GM12878 (cell line): ENCODE data around the gene CD72. TPM values are rescaled to one million over a fixed set of nuclear protein-coding genes. Genes with fewer than 3 reads are reported as not detected.

ENCODE experiments used
- ATF7 ChIP-seq: fragments of 450-650 bp; IDR thresholded peaks from 2 replicates; pipeline ENCODE4 v1.6.1; 2016; ENCODE audit warnings: low read depth, mild to moderate bottlenecking
- CHD4 ChIP-seq: fragments of 200-600 bp; sonication (generic); IDR thresholded peaks from 2 replicates; pipeline ENCODE4 v1.6.1; 2016; ENCODE audit warnings: mild to moderate bottlenecking
- EED ChIP-seq: sonication (generic); IDR thresholded peaks from 2 replicates; pipeline ENCODE4 v1.6.1; 2016; ENCODE audit warnings: antibody characterized with exemption, low read depth
- EZH2 ChIP-seq: IDR thresholded peaks from 2 replicates; pipeline ENCODE4 v1.6.1; 2012; ENCODE audit warnings: low read depth, mild to moderate bottlenecking, control low read depth, inconsistent platforms, low read length, borderline replicate concordance; ENCODE audit not compliant: control insufficient read depth
- FOXM1 ChIP-seq: IDR thresholded peaks from 2 replicates; pipeline ENCODE4 v1.6.1; 2012; ENCODE audit warnings: low read depth, mild to moderate bottlenecking, inconsistent platforms, low read length, moderate library complexity
- HSF1 ChIP-seq: fragments of 150-350 bp; IDR thresholded peaks from 2 replicates; pipeline ENCODE4 v1.6.1; 2014; ENCODE audit warnings: mild to moderate bottlenecking, low read depth, low read length
- IRF4 ChIP-seq: IDR thresholded peaks from 2 replicates; pipeline ENCODE4 v1.6.1; 2011; ENCODE audit warnings: low read depth, low read length
- IRF5 ChIP-seq: fragments of 450-650 bp; IDR thresholded peaks from 2 replicates; pipeline ENCODE4 v1.6.1; 2017; ENCODE audit warnings: borderline replicate concordance
- KLF5 ChIP-seq: fragments of 450-650 bp; IDR thresholded peaks from 2 replicates; pipeline ENCODE4 v1.6.1; 2014; ENCODE audit warnings: mild to moderate bottlenecking; ENCODE audit not compliant: partially characterized antibody
- LARP7 ChIP-seq: fragments of 450-650 bp; IDR thresholded peaks from 2 replicates; pipeline ENCODE4 v1.6.1; 2017; ENCODE audit warnings: mild to moderate bottlenecking
- MTA3 ChIP-seq: IDR thresholded peaks from 2 replicates; pipeline ENCODE4 v1.6.1; 2012; ENCODE audit warnings: low read length, inconsistent platforms, borderline replicate concordance
- MXI1 ChIP-seq: fragments of 150-350 bp; IDR thresholded peaks from 2 replicates; pipeline ENCODE4 v1.6.1; 2011; ENCODE audit warnings: low read depth, mild to moderate bottlenecking, inconsistent platforms, low read length, improper control_type of control experiment
- MYC ChIP-seq: IDR thresholded peaks from 2 replicates; pipeline ENCODE4 v1.6.1; 2011; ENCODE audit warnings: mild to moderate bottlenecking, low read length, moderate library complexity, inconsistent platforms; ENCODE audit not compliant: insufficient read depth, insufficient replicate concordance, insufficient read length, severe bottlenecking
- NBN ChIP-seq: fragments of 450-650 bp; IDR thresholded peaks from 2 replicates; pipeline ENCODE4 v1.6.1; 2016
- NFXL1 ChIP-seq: fragments of 450-650 bp; IDR thresholded peaks from 2 replicates; pipeline ENCODE4 v1.6.1; 2017; ENCODE audit warnings: antibody characterized with exemption, mild to moderate bottlenecking, borderline replicate concordance
- NFYB ChIP-seq: IDR thresholded peaks from 2 replicates; pipeline ENCODE4 v1.6.1; 2011; ENCODE audit warnings: low read depth, mild to moderate bottlenecking, low read length, improper control_type of control experiment, moderate library complexity; ENCODE audit not compliant: insufficient read depth
- PAX5 ChIP-seq: IDR thresholded peaks from 2 replicates; pipeline ENCODE4 v1.6.1; 2011; ENCODE audit warnings: low read depth, low read length, borderline replicate concordance
- PML ChIP-seq: IDR thresholded peaks from 2 replicates; pipeline ENCODE4 v1.6.1; 2012; ENCODE audit warnings: low read length, inconsistent platforms
- POLR2AphosphoS2 ChIP-seq: IDR thresholded peaks from 2 replicates; pipeline ENCODE4 v1.6.1; 2011; ENCODE audit warnings: low read depth, mild to moderate bottlenecking, low read length, improper control_type of control experiment, moderate library complexity
- SREBF1 ChIP-seq: IDR thresholded peaks from 2 replicates; pipeline ENCODE4 v1.6.1; 2012; ENCODE audit warnings: mild to moderate bottlenecking, low read length
- SREBF2 ChIP-seq: IDR thresholded peaks from 2 replicates; pipeline ENCODE4 v1.6.1; 2012; ENCODE audit warnings: mild to moderate bottlenecking, low read length
- STAT3 ChIP-seq: IDR thresholded peaks from 2 replicates; pipeline ENCODE4 v1.6.1; 2011; ENCODE audit warnings: low read depth, low read length, improper control_type of control experiment
- USF1 ChIP-seq: IDR thresholded peaks from 2 replicates; pipeline ENCODE4 v1.6.1; 2011; ENCODE audit warnings: borderline replicate concordance, low read depth, mild to moderate bottlenecking, moderate library complexity, mixed read lengths, low read length; ENCODE audit not compliant: insufficient read depth; ENCODE audit errors: extremely low read length
- USF2 ChIP-seq: IDR thresholded peaks from 2 replicates; pipeline ENCODE4 v1.6.1; 2011; ENCODE audit warnings: low read depth, low read length, improper control_type of control experiment, borderline replicate concordance
- ZSCAN29 ChIP-seq: fragments of 450-650 bp; IDR thresholded peaks from 2 replicates; pipeline ENCODE4 v1.6.1; 2017; ENCODE audit warnings: mild to moderate bottlenecking, moderate library complexity
- ZZZ3 ChIP-seq: IDR thresholded peaks from 2 replicates; pipeline ENCODE4 v1.6.1; 2011; ENCODE audit warnings: low read depth; ENCODE audit not compliant: control insufficient read depth, insufficient read length
- polyA plus RNA-seq, 11 experiments: library from polyadenylated mRNA; depleted of rRNA in 4 of 11; unstranded in 6 of 11; stranded (reverse) in 5 of 11; fragments of >200 nt; fragmentation: Nextera tagmentation in 4 of 11; fragmentation: Illumina TruSeq in 1 of 11; extraction: Ambion mirVana in 4 of 11; extraction: Trizol in 1 of 11; gene quantifications; 1 replicate in 1 of 11; 2 replicates in 10 of 11; pipeline versions ENCODE4 v1.2.1 to v1.2.3, GENCODE V29; 2011 to 2016; ENCODE audit warnings: inconsistent platforms in 2 of 11, missing spikeins in 2 of 11, low read depth in 1 of 11
- total RNA-seq, 4 experiments: library from RNA; depleted of rRNA in 3 of 4; stranded (reverse); fragments of >200 nt in 3 of 4; fragmentation: Illumina TruSeq in 1 of 4; extraction: Trizol in 1 of 4; gene quantifications; 2 replicates each; pipeline versions ENCODE4 v1.2.1 to v1.2.3, GENCODE V29; 2013 to 2021
- TF ChIP-seq, protein P1 (sequence below): IDR thresholded peaks from 2 replicates; pipeline ENCODE4 v1.6.1; 2012; ENCODE audit warnings: low read length, inconsistent platforms

The CD72 gene
- total and polyA plus RNA-seq, 10 of the 15 experiments (the other 5 are each of a cell fraction or from before 2014, with no cell fraction given): 2.1 to 14.2 (median 4.4) TPM

DNA sequence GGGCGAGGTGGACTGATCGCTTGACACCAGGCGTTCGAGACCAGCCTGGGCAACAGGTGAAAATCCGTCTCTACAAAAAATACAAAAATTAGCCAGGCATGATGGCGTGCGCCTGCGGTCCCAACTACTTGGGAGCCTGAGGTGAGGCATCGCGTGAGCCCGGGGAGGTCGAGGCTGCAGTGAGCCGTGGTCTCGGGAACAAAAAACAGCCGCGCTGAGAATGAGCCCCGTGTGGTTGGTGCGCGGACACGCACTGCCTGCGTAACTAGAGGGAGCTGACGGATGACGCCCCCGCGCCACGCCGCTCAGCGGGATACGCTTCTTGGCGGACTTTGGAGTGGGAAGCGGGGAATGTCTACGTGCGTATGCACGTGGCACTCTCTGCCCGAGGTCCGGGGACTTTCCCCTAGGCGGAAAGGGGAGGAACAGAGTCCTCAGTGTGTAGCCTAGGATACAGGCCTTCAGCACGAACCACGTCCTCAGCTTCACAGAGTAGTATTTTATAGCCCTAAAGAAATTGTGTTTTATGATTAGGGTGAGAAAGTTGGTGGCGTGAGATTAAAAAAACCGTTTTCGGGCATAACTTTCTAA, 39.4 kb upstream of the CD72 start, which contains the start of gene RMRP (continued):
- TF ChIP-seq PAX5: peak; percentile 56; the same call in 1 of the 2 replicates
- TF ChIP-seq NBN: peak; percentile 97
- 0 out of 2 replicates have a peak, but pooled peaks have one; percentile 60 for TF ChIP-seq STAT3
- TF ChIP-seq NFXL1: no peak
- TF ChIP-seq LARP7: peak; percentile 90
- TF ChIP-seq SREBF1: no peak
- TF ChIP-seq, protein P1, sequence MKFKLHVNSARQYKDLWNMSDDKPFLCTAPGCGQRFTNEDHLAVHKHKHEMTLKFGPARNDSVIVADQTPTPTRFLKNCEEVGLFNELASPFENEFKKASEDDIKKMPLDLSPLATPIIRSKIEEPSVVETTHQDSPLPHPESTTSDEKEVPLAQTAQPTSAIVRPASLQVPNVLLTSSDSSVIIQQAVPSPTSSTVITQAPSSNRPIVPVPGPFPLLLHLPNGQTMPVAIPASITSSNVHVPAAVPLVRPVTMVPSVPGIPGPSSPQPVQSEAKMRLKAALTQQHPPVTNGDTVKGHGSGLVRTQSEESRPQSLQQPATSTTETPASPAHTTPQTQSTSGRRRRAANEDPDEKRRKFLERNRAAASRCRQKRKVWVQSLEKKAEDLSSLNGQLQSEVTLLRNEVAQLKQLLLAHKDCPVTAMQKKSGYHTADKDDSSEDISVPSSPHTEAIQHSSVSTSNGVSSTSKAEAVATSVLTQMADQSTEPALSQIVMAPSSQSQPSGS: no peak
- 0 out of 2 replicates have a peak, but pooled peaks have one; percentile 12 for TF ChIP-seq HSF1
- TF ChIP-seq IRF4: peak; percentile 72
- TF ChIP-seq PML: no peak
- TF ChIP-seq POLR2AphosphoS2: no peak
- TF ChIP-seq ZSCAN29: peak; percentile 97
- TF ChIP-seq USF1: peak; percentile 34
- no peak for TF ChIP-seq MTA3
- TF ChIP-seq EED: peak; percentile 100
- TF ChIP-seq MXI1: peak; percentile 95
- TF ChIP-seq CHD4: no peak; the same call in 1 of the 2 replicates
- no peak for TF ChIP-seq MYC
- TF ChIP-seq FOXM1: no peak
- no peak for TF ChIP-seq ZZZ3
- TF ChIP-seq KLF5: peak; percentile 78
- peak; percentile 67 for TF ChIP-seq ATF7
- TF ChIP-seq SREBF2: peak; percentile 96
- peak; percentile 11; the same call in 1 of the 2 replicates for TF ChIP-seq USF2
- TF ChIP-seq IRF5: no peak
- no peak for TF ChIP-seq NFYB
- TF ChIP-seq EZH2: no peak
